Esophagus squamous epithelium (tissue), 4 donors: ENCODE results near the gene ANGPT4.

Source experiments
- POLR2A ChIP-seq, 4 donors: fragments of 450-650 bp; IDR thresholded peaks; one replicate each; pipeline ENCODE4 v1.6.1; 2017; ENCODE audit warnings: antibody characterized with exemption in 4 of 4, mild to moderate bottlenecking in 4 of 4, moderate library complexity in 3 of 4
- TF ChIP-seq, protein P1 (sequence below), 6 experiments: fragments of 450-650 bp in 4 of 6; fragments of 200-600 bp in 2 of 6; sonication (generic) in 2 of 6; IDR thresholded peaks; one replicate each; pipeline ENCODE4 v1.5.1; 2016 to 2019; ENCODE audit warnings: antibody characterized with exemption in 6 of 6, mild to moderate bottlenecking in 4 of 6, moderate library complexity in 4 of 6

- TF ChIP-seq POLR2A (IDR thresholded peaks at IDR 0.05): no peak
- TF ChIP-seq, protein P1, sequence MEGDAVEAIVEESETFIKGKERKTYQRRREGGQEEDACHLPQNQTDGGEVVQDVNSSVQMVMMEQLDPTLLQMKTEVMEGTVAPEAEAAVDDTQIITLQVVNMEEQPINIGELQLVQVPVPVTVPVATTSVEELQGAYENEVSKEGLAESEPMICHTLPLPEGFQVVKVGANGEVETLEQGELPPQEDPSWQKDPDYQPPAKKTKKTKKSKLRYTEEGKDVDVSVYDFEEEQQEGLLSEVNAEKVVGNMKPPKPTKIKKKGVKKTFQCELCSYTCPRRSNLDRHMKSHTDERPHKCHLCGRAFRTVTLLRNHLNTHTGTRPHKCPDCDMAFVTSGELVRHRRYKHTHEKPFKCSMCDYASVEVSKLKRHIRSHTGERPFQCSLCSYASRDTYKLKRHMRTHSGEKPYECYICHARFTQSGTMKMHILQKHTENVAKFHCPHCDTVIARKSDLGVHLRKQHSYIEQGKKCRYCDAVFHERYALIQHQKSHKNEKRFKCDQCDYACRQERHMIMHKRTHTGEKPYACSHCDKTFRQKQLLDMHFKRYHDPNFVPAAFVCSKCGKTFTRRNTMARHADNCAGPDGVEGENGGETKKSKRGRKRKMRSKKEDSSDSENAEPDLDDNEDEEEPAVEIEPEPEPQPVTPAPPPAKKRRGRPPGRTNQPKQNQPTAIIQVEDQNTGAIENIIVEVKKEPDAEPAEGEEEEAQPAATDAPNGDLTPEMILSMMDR (IDR thresholded peaks at IDR 0.05): no peak
Measured at GRCh38 chr20:940926-941325, 24.8 kb upstream of the ANGPT4 start.
